GM23248 (cell line): Measurements from ENCODE around the gene EIF4E3.

ENCODE experiments used
- EZH2 ChIP-seq: fragments of 200-600 bp; sonication (generic); IDR thresholded peaks from 2 replicates; pipeline ENCODE4 v1.6.1; 2018; ENCODE audit warnings: antibody characterized with exemption, mild to moderate bottlenecking; ENCODE audit not compliant: insufficient read depth, poor library complexity, severe bottlenecking
- EZH2phosphoT487 ChIP-seq: fragments of 200-600 bp; sonication (generic); IDR thresholded peaks from 2 replicates; pipeline ENCODE4 v1.6.1; 2018; ENCODE audit warnings: antibody characterized with exemption, moderate library complexity, mild to moderate bottlenecking, low read depth; ENCODE audit not compliant: insufficient read depth

GRCh38 chr3:71676931-71677330 is 48.3 kb downstream of the EIF4E3 start:
- TF ChIP-seq EZH2 (no peak), EZH2phosphoT487 (no peak)
